ENCODE data around the gene SETBP1.

SETBP1 gene

DNA sequence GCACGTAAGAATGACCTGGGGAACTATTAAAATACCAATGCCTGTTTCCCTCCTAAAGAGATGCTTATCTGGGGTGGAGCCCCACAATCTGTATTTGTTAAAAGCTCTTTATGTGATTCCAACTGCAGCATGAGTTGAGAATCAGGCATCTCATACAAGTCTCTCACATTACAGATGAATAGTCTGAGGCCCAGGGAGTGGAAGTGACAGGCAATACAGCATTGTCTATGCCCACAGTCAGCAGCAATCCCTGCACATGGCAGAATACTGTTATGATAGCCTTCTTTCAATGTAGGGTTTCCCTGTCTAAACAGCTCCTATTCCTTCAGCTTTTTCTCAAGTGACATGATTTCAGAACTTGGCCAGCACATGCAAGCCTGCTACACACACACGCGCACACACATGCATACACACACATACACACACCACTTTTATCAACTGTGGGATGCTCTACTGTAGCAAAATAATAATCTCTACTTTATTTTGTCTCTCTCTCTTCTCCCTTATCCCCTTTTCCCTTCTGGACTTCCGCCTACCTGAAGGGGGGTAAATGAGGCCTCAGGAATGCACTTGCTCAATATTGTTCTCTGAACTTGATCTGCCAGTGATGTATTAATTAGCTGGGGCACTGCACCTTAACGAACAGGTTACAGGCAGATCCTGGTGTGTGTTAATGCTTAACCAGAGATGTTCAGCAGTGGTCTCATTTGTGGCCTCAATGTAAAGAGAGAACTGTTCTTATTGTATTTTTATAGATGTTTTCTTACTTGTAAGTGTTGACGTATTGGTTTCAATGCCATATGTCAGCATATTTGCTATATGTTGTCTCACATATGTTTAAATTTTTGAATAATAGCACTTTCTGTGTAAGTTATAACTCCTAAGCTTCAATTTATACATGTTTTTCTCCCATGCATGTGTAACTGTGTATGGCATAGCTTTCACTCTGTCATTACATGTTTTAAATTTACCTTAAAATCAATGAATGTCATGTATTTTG is 116.0 kb downstream of the SETBP1 start:
- Histone ChIP-seq H3K4me2 (ENCODE audit: low read length) (no peak overlapping the region), H3K27ac (ENCODE audit: low read depth, low read length) (no peak overlapping the region), H3K14ac (ENCODE audit: low read length) (no peak overlapping the region), H3K4ac (ENCODE audit: low read depth, low read length) (no peak overlapping the region), H2AFZ (ENCODE audit: insufficient read depth, low read length, poor library complexity) (no peak overlapping the region), H4K91ac (ENCODE audit: low read depth, low read length) (no peak overlapping the region), H3K79me1 (ENCODE audit: low read length) (peaks cover 11% of the 10 kb centered on the region), H4K12ac (ENCODE audit: low read depth, low read length) (no peak overlapping the region), H3K79me2 (ENCODE audit: control insufficient read depth, insufficient read depth, low read length, poor library complexity) (peaks cover 1% of the 10 kb centered on the region), H2AK5ac (ENCODE audit: low read length) (no peak overlapping the region), H2BK5ac (ENCODE audit: low read depth, low read length, poor library complexity) (no peak overlapping the region), H2BK12ac (ENCODE audit: low read length) (no peak overlapping the region), H4K8ac (ENCODE audit: low read depth, low read length) (no peak overlapping the region), H3K27me3 (ENCODE audit: insufficient read depth, low read length) (no peaks in the 10 kb centered on the region), H2BK120ac (ENCODE audit: insufficient read depth, low read length, poor library complexity) (no peak overlapping the region), H3K23ac (ENCODE audit: low read length) (no peak overlapping the region), H3K18ac (ENCODE audit: low read length) (no peak overlapping the region), H3K9ac (ENCODE audit: low read length) (no peak overlapping the region), H3K36me3 (ENCODE audit: control insufficient read depth in 1 of 2, insufficient read depth in 2 of 2, low read length in 2 of 2) (no peaks in the 10 kb centered on the region), H3K9me3 (ENCODE audit: insufficient read depth, low read depth, low read length) (no peaks in the 10 kb centered on the region), H3K4me1 (ENCODE audit: control insufficient read depth in 1 of 2, insufficient read depth in 2 of 2, low read length in 2 of 2) (peaks cover 11 to 24% of the 10 kb centered on the region in 2 experiments), H3K4me3 (ENCODE audit: low read depth, low read length) (no peak overlapping the region)
- WGBS (ENCODE audit: extremely low coverage, insufficient coverage, insufficient read length), result no CpG with 5 or more reads among the region's 6 CpGs
- no peak for DNase-seq

DNA sequence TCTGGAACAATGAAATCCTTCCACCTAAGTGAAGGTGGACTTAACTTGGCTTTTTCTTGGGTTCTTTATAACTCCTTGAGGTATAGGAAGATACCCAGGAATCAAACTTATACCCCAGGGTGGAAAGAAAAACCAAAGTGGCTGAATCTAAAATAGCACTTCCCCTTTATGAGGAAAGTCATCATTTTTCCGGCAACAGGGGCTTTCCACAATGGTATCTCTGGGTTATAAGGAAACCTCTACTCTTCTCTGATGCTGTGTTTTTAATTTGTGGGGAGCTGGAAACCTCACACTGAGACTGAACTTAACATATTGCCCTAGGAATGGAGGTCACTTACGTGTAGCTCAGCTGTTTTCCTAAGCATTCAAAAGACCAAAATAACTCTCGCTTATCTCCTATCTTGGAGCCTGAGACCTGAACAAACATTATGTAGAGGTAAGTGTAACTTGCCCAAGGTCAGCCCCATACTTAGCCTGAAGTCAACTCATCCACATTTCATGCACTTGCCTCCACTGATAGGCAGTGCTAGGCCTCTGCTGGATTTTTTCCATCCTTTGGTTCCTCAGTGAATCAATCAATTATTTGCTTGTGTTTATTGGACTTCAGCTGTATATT is 117.9 kb downstream of the SETBP1 start:
- H2AFZ ChIP-seq (ENCODE audit: insufficient read depth, low read length, poor library complexity), result no peak overlapping the region
- no peak overlapping the region for H2AK5ac ChIP-seq (ENCODE audit: low read length)

DNA sequence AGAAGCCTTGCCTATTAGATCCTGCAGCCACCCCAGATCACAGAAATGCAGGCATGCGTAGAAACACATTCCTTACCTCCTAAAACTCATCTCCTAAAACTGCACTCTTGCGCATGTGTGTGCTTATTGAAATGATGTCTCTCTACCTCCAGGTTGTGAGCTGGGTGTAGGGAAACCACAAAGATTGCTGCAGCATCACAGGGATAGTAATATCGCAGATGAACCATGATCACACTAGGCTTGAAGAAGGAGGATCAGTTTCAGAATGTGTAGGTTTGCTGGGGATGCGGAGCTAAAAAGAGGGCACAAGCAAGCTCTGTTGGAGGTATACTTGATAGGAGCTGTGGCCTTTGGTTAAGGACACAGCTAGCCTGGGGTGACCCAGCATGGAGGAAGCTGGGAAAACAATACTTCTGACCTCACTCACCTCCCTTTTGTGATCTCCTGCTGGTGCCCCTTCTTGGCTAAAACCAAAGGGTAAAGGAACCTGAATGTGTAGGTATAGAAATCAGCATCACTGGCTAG is 118.8 kb downstream of the SETBP1 start:
- WGBS (ENCODE audit: extremely low coverage, insufficient coverage, insufficient read length), result no CpG with 5 or more reads among the region's 4 CpGs

More for the DNA sequence above, 117.9 kb downstream of the SETBP1 start:
- Histone ChIP-seq H3K18ac (ENCODE audit: low read length) (no peak overlapping the region), H3K36me3 (ENCODE audit: control insufficient read depth in 1 of 2, insufficient read depth in 2 of 2, low read length in 2 of 2) (no peaks in the 10 kb centered on the region), H3K23ac (ENCODE audit: low read length) (no peak overlapping the region), H3K4me1 (ENCODE audit: control insufficient read depth in 1 of 2, insufficient read depth in 2 of 2, low read length in 2 of 2) (peaks cover 2 to 14% of the 10 kb centered on the region in 2 experiments), H3K79me1 (ENCODE audit: low read length) (no peaks in the 10 kb centered on the region), H2BK12ac (ENCODE audit: low read length) (no peak overlapping the region), H4K91ac (ENCODE audit: low read depth, low read length) (no peak overlapping the region), H3K9ac (ENCODE audit: low read length) (no peak overlapping the region), H3K79me2 (ENCODE audit: control insufficient read depth, insufficient read depth, low read length, poor library complexity) (no peaks in the 10 kb centered on the region), H3K9me3 (ENCODE audit: insufficient read depth, low read depth, low read length) (no peaks in the 10 kb centered on the region), H2BK120ac (ENCODE audit: insufficient read depth, low read length, poor library complexity) (no peak overlapping the region), H3K4me3 (ENCODE audit: low read depth, low read length) (no peak overlapping the region), H4K12ac (ENCODE audit: low read depth, low read length) (no peak overlapping the region), H2BK5ac (ENCODE audit: low read depth, low read length, poor library complexity) (no peak overlapping the region), H3K4me2 (ENCODE audit: low read length) (no peak overlapping the region), H4K8ac (ENCODE audit: low read depth, low read length) (no peak overlapping the region), H3K27me3 (ENCODE audit: insufficient read depth, low read length) (no peaks in the 10 kb centered on the region), H3K14ac (ENCODE audit: low read length) (no peak overlapping the region), H3K27ac (ENCODE audit: low read depth, low read length) (no peak overlapping the region), H3K4ac (ENCODE audit: low read depth, low read length) (no peak overlapping the region)
- WGBS (ENCODE audit: extremely low coverage, insufficient coverage, insufficient read length), result no CpG with 5 or more reads among the region's 3 CpGs
- no peak for DNase-seq

DNA sequence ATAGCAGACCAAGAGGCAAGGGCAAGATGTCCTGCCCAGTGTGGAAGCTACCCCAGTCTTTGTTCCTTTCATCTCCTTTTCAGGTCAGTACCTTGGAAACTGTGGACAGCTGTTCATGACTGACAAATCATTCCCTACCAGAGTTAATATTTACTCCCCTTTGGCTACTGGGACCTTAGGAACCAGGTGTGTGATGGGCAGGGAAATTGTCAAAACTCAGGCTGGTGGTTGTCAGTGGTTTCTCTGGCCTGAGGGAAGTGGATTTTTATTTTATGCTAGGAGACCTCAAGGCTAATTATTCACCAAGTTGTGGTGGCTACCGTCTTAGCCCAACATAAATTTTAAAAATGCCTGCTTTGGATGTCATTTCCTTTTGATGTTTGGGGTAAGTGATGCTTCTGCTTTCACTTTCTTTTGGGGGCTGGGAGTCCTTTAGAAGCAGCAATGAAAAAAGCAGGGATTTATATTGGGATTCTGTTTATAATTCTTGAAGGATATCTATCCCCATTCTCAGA is 119.3 kb downstream of the SETBP1 start:
- Histone ChIP-seq H4K12ac (ENCODE audit: low read depth, low read length) (no peak overlapping the region), H2BK12ac (ENCODE audit: low read length) (no peak overlapping the region), H3K79me1 (ENCODE audit: low read length) (no peaks in the 10 kb centered on the region), H4K91ac (ENCODE audit: low read depth, low read length) (no peak overlapping the region), H2AK5ac (ENCODE audit: low read length) (no peak overlapping the region), H4K8ac (ENCODE audit: low read depth, low read length) (no peak overlapping the region), H3K4me2 (ENCODE audit: low read length) (no peak overlapping the region), H3K18ac (ENCODE audit: low read length) (no peak overlapping the region), H3K4me3 (ENCODE audit: low read depth, low read length) (no peak overlapping the region), H3K9ac (ENCODE audit: low read length) (no peak overlapping the region), H2BK5ac (ENCODE audit: low read depth, low read length, poor library complexity) (no peak overlapping the region), H3K14ac (ENCODE audit: low read length) (no peak overlapping the region), H3K79me2 (ENCODE audit: control insufficient read depth, insufficient read depth, low read length, poor library complexity) (no peaks in the 10 kb centered on the region), H3K9me3 (ENCODE audit: insufficient read depth, low read depth, low read length) (no peaks in the 10 kb centered on the region), H3K4ac (ENCODE audit: low read depth, low read length) (no peak overlapping the region), H3K27me3 (ENCODE audit: insufficient read depth, low read length) (no peaks in the 10 kb centered on the region), H2BK120ac (ENCODE audit: insufficient read depth, low read length, poor library complexity) (no peak overlapping the region), H3K23ac (ENCODE audit: low read length) (no peak overlapping the region), H3K27ac (ENCODE audit: low read depth, low read length) (no peak overlapping the region), H2AFZ (ENCODE audit: insufficient read depth, low read length, poor library complexity) (no peak overlapping the region), H3K4me1 (ENCODE audit: control insufficient read depth in 1 of 2, insufficient read depth in 2 of 2, low read length in 2 of 2) (peaks cover 2 to 10% of the 10 kb centered on the region in 2 experiments), H3K36me3 (ENCODE audit: control insufficient read depth in 1 of 2, insufficient read depth in 2 of 2, low read length in 2 of 2) (no peaks in the 10 kb centered on the region)
- WGBS (ENCODE audit: extremely low coverage, insufficient coverage, insufficient read length), result no CpG with 5 or more reads among the region's 1 CpG
- DNase-seq, result no peak

More for the DNA sequence above, 118.8 kb downstream of the SETBP1 start:
- H2BK12ac ChIP-seq (ENCODE audit: low read length), result no peak overlapping the region
- no peak overlapping the region for H4K91ac ChIP-seq (ENCODE audit: low read depth, low read length)
- no peak overlapping the region for H3K23ac ChIP-seq (ENCODE audit: low read length)
- no peak overlapping the region for H2BK120ac ChIP-seq (ENCODE audit: insufficient read depth, low read length, poor library complexity)
- no peak overlapping the region for H2AK5ac ChIP-seq (ENCODE audit: low read length)
- no peak overlapping the region for H3K27ac ChIP-seq (ENCODE audit: low read depth, low read length)
- no peak overlapping the region for H3K9ac ChIP-seq (ENCODE audit: low read length)
- no peak overlapping the region for H4K8ac ChIP-seq (ENCODE audit: low read depth, low read length)
- no peak overlapping the region for H3K4ac ChIP-seq (ENCODE audit: low read depth, low read length)
- DNase-seq, result no peak
- H2AFZ ChIP-seq (ENCODE audit: insufficient read depth, low read length, poor library complexity), result no peak overlapping the region
- no peak overlapping the region for H3K14ac ChIP-seq (ENCODE audit: low read length)
- no peak overlapping the region for H3K4me2 ChIP-seq (ENCODE audit: low read length)
- H3K18ac ChIP-seq (ENCODE audit: low read length), result no peak overlapping the region
- no peaks in the 10 kb centered on the region for H3K9me3 ChIP-seq (ENCODE audit: insufficient read depth, low read depth, low read length)
- no peak overlapping the region for H2BK5ac ChIP-seq (ENCODE audit: low read depth, low read length, poor library complexity)
- H4K12ac ChIP-seq (ENCODE audit: low read depth, low read length), result no peak overlapping the region
- H3K79me2 ChIP-seq (ENCODE audit: control insufficient read depth, insufficient read depth, low read length, poor library complexity), result no peaks in the 10 kb centered on the region
- H3K79me1 ChIP-seq (ENCODE audit: low read length), result no peaks in the 10 kb centered on the region
- H3K4me3 ChIP-seq (ENCODE audit: low read depth, low read length), result no peak overlapping the region
- no peaks in the 10 kb centered on the region for H3K36me3 ChIP-seq (ENCODE audit: control insufficient read depth in 1 of 2, insufficient read depth in 2 of 2, low read length in 2 of 2)
- no peaks in the 10 kb centered on the region for H3K27me3 ChIP-seq (ENCODE audit: insufficient read depth, low read length)
- H3K4me1 ChIP-seq (ENCODE audit: control insufficient read depth in 1 of 2, insufficient read depth in 2 of 2, low read length in 2 of 2), result peaks cover 2 to 10% of the 10 kb centered on the region in 2 experiments
